SK-N-SH treated with all-trans-retinoic acid at 6 μM for 48 hours (cell line): Measurements from ENCODE around the gene AKAP13.

ENCODE experiments used
- ARNTL ChIP-seq: fragments of 450-650 bp; formaldehyde crosslinking; IDR thresholded peaks from 2 replicates; pipeline ENCODE4 v1.5.0; 2020; ENCODE audit warnings: low read depth, mild to moderate bottlenecking, moderate library complexity, borderline replicate concordance
- BACH2 ChIP-seq: fragments of 250-450 bp; sonication (Bioruptor Pico); IDR thresholded peaks from 2 replicates; pipeline ENCODE4 v1.9.0; 2021; ENCODE audit warnings: mild to moderate bottlenecking, borderline replicate concordance
- CREB5 ChIP-seq: fragments of 250-450 bp; sonication (Bioruptor Pico); IDR thresholded peaks from 2 replicates; pipeline ENCODE4 v1.5.1; 2020; ENCODE audit warnings: low read depth, mild to moderate bottlenecking, moderate library complexity
- PATZ1 ChIP-seq: fragments of 250-450 bp; sonication (Bioruptor Pico); IDR thresholded peaks from 2 replicates; pipeline ENCODE4 v1.8.0; 2020; ENCODE audit warnings: mild to moderate bottlenecking, moderate library complexity, borderline replicate concordance
- POU6F1 ChIP-seq: fragments of 250-450 bp; sonication (Bioruptor Pico); IDR thresholded peaks from 2 replicates; pipeline ENCODE4 v1.8.0; 2021; ENCODE audit warnings: low read depth, mild to moderate bottlenecking, moderate library complexity, borderline replicate concordance
- TCF4 ChIP-seq: fragments of 250-450 bp; sonication (Bioruptor Pico); IDR thresholded peaks from 2 replicates; pipeline ENCODE4 v1.8.0; 2021; ENCODE audit warnings: mild to moderate bottlenecking, moderate library complexity, borderline replicate concordance
- TOX ChIP-seq: fragments of 250-450 bp; sonication (Bioruptor Pico); IDR thresholded peaks from 2 replicates; pipeline ENCODE4 v1.8.0; 2021; ENCODE audit warnings: mild to moderate bottlenecking, moderate library complexity, borderline replicate concordance
- ZC3H10 ChIP-seq: fragments of 250-450 bp; sonication (Bioruptor Pico); IDR thresholded peaks from 2 replicates; pipeline ENCODE4 v1.5.1; 2021; ENCODE audit warnings: mild to moderate bottlenecking, moderate library complexity
- ZFP3 ChIP-seq: fragments of 250-450 bp; sonication (Bioruptor Pico); IDR thresholded peaks from 2 replicates; pipeline ENCODE4 v1.5.0; 2020; ENCODE audit warnings: mild to moderate bottlenecking, moderate library complexity

- no peak for TF ChIP-seq PATZ1
- no peak for TF ChIP-seq ZFP3
- TF ChIP-seq TCF4: no peak
- no peak for TF ChIP-seq ARNTL (CRISPR knock-in tag)
- TF ChIP-seq CREB5 (CRISPR knock-in tag): no peak
- TF ChIP-seq BACH2 (CRISPR knock-in tag): no peak
- TF ChIP-seq TOX: no peak
- no peak for TF ChIP-seq POU6F1
- no peak for TF ChIP-seq ZC3H10
These were observed 385.8 kb downstream of the AKAP13 start for GRCh38 chr15:85766001-85766831.
